Transverse colon (tissue), 4 donors: ENCODE data around the gene PDE7B. TPM values are rescaled to one million over a fixed set of nuclear protein-coding genes. Genes with fewer than 3 reads are reported as not detected.

Experiments
- DNase-seq: peaks from one replicate; pipeline ENCODE4 v3.0.0-alpha.2; 2019
- H3K27ac ChIP-seq, 4 donors: fragments of 200-600 bp; sonication (generic); 2 replicates each; pipeline ENCODE4 v1.5.1; 2016 to 2018; ENCODE audit warnings: inconsistent platforms in 4 of 4
- H3K27me3 ChIP-seq: fragments of 200-600 bp; sonication (generic); 2 replicates; pipeline ENCODE4 v1.5.1; 2017; ENCODE audit warnings: inconsistent platforms
- H3K36me3 ChIP-seq, 4 donors: fragments of 200-600 bp; sonication (generic); 2 replicates each; pipeline ENCODE4 v1.5.1; 2017 to 2019; ENCODE audit warnings: inconsistent platforms in 4 of 4
- H3K4me1 ChIP-seq, 4 donors: fragments of 200-600 bp; sonication (generic); 2 replicates each; pipeline ENCODE4 v1.5.1; 2017 to 2020; ENCODE audit warnings: inconsistent platforms in 4 of 4
- H3K4me3 ChIP-seq, 4 donors: fragments of 200-600 bp; sonication (generic); 1 replicate in 1 of 4; 2 replicates in 3 of 4; pipeline versions ENCODE4 v1.5.1 to v1.6.1; 2017 to 2019; ENCODE audit warnings: inconsistent platforms in 4 of 4
- H3K9me3 ChIP-seq, 2 donors: fragments of 200-600 bp; sonication (generic); 2 replicates each; pipeline ENCODE4 v1.5.1; 2017 to 2019; ENCODE audit warnings: inconsistent platforms in 2 of 2
- EP300 ChIP-seq: sonication (generic); formaldehyde crosslinking; IDR thresholded peaks from one replicate; pipeline ENCODE4 v1.6.1; 2017; ENCODE audit warnings: antibody characterized with exemption, low read depth
- POLR2A ChIP-seq: fragments of 450-650 bp; IDR thresholded peaks from one replicate; pipeline ENCODE4 v1.6.1; 2016; ENCODE audit warnings: antibody characterized with exemption, mild to moderate bottlenecking, moderate library complexity
- POLR2AphosphoS5 ChIP-seq, 3 donors: sonication (generic); formaldehyde crosslinking; IDR thresholded peaks; one replicate each; pipeline ENCODE4 v1.6.1; 2016; ENCODE audit warnings: antibody characterized with exemption in 3 of 3
- WGBS, 2 donors: methylation state at CpG; one replicate each; pipeline ENCODE4 v1.1.5; 2018; ENCODE audit warnings: low coverage in 1 of 2; 5-methylcytosine and 5-hydroxymethylcytosine counted together
- in situ Hi-C, 4 donors: fragments of 200-750 bp; cut with MboI; loops; one replicate each; pipeline versions ENCODE4 v1.15.0 to v1.15.1; 2017; ENCODE audit warnings: low sequenced_read_pairs in 3 of 4, low pct_ligation_motif_present in 1 of 4, low pct_unique_long_range_greater_than_20kb in 1 of 4
- intact Hi-C: fragments of 100-400 bp; cut with DNase I; formaldehyde crosslinking; loops from one replicate; pipeline ENCODE4 v1.15.1; 2023; ENCODE audit warnings: low total_unique reads
- total RNA-seq, 4 donors: library from RNA; depleted of rRNA; stranded (reverse); fragments of >200 nt; gene quantifications; one replicate each; pipeline ENCODE4 v1.1.0, GENCODE V29; 2016
- TF ChIP-seq, protein P1 (sequence below), 5 experiments: fragments of 200-600 bp in 3 of 5; fragments of 450-650 bp in 2 of 5; sonication (generic) in 3 of 5; IDR thresholded peaks; 1 replicate in 2 of 5; 2 replicates in 3 of 5; pipeline ENCODE4 v1.5.1; 2016 to 2017; ENCODE audit warnings: antibody characterized with exemption in 5 of 5, inconsistent platforms in 3 of 5, mild to moderate bottlenecking in 2 of 5, moderate library complexity in 1 of 5

Gene PDE7B
- total RNA-seq, 4 donors from 2014 or later, result 0.40 to 2.2 (median 1.4) TPM

DNA sequence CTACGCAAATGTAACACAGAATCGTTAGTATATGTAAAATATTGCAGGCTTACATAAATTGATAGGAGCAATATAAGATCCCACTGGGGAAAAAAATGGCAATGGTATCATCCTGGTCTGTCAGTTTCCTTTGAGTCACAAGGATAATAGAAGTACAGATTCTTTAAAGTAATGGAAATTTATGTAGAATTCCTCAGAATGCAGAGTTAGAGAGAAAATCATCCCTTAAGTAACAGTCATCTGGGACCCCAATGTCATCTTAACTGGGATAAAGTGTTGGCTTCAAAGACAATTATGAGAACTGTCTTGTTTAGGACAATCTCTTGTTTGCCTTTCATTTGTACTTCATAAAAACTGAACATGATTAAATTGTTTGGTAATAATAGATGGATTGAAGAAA, 34.5 kb upstream of the PDE7B start:
- no peaks in the 10 kb centered on the region for H3K36me3 ChIP-seq
- intact Hi-C loops, result no loop called here
- H3K4me3 ChIP-seq, result no peak overlapping the region
- H3K27ac ChIP-seq, result no peak overlapping the region
- WGBS, 2 donors, result 89 to 92% methylated on average over 2 of the region's 2 CpGs
- no peaks in the 10 kb centered on the region for H3K27me3 ChIP-seq
- no peaks in the 10 kb centered on the region for H3K9me3 ChIP-seq
- no peaks in the 10 kb centered on the region for H3K4me1 ChIP-seq
- no peak for DNase-seq
- in situ Hi-C loops, result no loop called here
- TF ChIP-seq POLR2AphosphoS5 (IDR thresholded peaks at IDR 0.05) (no peak), POLR2A (no peak), EP300 (no peak)
- TF ChIP-seq, protein P1, sequence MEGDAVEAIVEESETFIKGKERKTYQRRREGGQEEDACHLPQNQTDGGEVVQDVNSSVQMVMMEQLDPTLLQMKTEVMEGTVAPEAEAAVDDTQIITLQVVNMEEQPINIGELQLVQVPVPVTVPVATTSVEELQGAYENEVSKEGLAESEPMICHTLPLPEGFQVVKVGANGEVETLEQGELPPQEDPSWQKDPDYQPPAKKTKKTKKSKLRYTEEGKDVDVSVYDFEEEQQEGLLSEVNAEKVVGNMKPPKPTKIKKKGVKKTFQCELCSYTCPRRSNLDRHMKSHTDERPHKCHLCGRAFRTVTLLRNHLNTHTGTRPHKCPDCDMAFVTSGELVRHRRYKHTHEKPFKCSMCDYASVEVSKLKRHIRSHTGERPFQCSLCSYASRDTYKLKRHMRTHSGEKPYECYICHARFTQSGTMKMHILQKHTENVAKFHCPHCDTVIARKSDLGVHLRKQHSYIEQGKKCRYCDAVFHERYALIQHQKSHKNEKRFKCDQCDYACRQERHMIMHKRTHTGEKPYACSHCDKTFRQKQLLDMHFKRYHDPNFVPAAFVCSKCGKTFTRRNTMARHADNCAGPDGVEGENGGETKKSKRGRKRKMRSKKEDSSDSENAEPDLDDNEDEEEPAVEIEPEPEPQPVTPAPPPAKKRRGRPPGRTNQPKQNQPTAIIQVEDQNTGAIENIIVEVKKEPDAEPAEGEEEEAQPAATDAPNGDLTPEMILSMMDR (IDR thresholded peaks at IDR 0.05), result no peak

DNA sequence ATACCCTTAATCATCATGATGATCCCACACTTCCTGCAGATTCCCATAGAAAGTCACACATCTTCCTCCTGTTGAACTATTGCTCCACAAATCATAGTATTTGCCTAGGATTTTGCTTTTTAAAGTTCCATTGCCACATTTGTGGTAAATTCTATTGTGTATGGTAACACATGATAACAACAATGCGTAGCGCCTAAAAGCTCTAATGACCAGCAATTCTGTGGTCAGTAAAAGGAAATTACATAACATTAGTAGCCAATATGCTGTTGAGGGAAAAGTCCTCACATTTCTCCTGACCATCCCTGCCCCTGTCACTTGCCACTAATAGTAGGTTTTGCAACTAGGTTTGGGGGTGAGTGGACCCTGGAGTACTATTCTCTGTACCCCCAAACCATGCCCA, 31.8 kb upstream of the PDE7B start:
- no peak overlapping the region for H3K4me3 ChIP-seq

DNA sequence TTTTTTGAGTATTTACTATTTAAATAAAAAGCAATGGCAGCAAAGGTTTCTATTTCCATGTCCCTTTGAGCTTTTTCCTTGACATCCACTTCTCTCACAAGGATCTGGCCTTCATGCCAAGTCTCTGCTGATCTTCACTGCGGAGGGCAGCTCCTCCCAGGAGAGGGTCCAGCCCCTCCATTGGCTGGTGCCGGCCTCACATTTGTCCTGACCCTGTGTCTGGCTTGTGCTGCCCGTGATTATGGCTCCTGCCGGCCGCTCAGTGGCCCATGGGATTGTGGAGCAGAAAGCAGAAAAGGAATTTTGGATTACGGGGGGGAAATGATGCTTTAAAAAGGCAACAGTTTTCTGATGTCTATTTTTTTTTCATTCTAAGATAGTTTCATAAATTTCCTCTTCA, 31.2 kb upstream of the PDE7B start:
- intact Hi-C loops (no loop called here), in situ Hi-C loops (no loop called here)
- Histone ChIP-seq H3K27me3 (no peaks in the 10 kb centered on the region), H3K4me3 (no peak overlapping the region), H3K36me3 (no peaks in the 10 kb centered on the region), H3K9me3 (no peaks in the 10 kb centered on the region), H3K4me1 (no peaks in the 10 kb centered on the region), H3K27ac (no peak overlapping the region)
- no peak for TF ChIP-seq EP300
- TF ChIP-seq, protein P1 (IDR thresholded peaks at IDR 0.05), result no peak
- TF ChIP-seq POLR2AphosphoS5 (IDR thresholded peaks at IDR 0.05), result no peak
- TF ChIP-seq POLR2A, result no peak
- 88 to 90% methylated on average over 3 to 6 of the region's 6 CpGs for WGBS, 2 donors
- DNase-seq, result no peak

More for the DNA sequence above, 31.8 kb upstream of the PDE7B start:
- no peak overlapping the region for H3K27ac ChIP-seq
- no peak for DNase-seq
- H3K4me1 ChIP-seq, result no peaks in the 10 kb centered on the region
- TF ChIP-seq EP300, result no peak
- TF ChIP-seq POLR2AphosphoS5 (IDR thresholded peaks at IDR 0.05), result no peak
- TF ChIP-seq, protein P1 (IDR thresholded peaks at IDR 0.05), result no peak
- TF ChIP-seq POLR2A, result no peak
- no peaks in the 10 kb centered on the region for H3K27me3 ChIP-seq
- no peaks in the 10 kb centered on the region for H3K36me3 ChIP-seq
- in situ Hi-C loops, result no loop called here
- no peaks in the 10 kb centered on the region for H3K9me3 ChIP-seq
- intact Hi-C loops, result no loop called here
- WGBS, 2 donors, result 90% methylated on average over 2 of the region's 2 CpGs; no CpG with 5 or more reads in 1 of the 2 donors

DNA sequence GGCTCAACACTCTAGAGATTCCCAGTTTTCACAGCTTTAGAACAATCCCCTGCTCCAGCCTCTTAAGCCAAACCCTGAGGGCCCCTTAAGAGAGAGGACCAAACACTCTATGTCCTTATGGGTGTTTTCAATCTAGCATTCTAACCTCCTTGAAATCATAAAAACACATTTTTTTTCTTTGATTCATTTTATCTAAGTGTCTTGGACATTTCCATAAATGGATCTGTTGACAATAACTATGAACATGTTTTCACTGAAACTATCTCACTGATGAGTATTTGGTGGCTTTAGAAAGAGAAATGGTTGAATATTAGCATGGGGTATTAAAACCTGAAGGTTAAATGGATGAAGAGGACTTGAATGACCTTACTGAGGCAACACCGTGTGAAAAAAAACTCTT, 27.6 kb upstream of the PDE7B start:
- TF ChIP-seq POLR2AphosphoS5 (IDR thresholded peaks at IDR 0.05) (no peak), POLR2A (no peak), EP300 (no peak)
- TF ChIP-seq, protein P1 (IDR thresholded peaks at IDR 0.05), result no peak
- no peak for DNase-seq
- in situ Hi-C loops, result no loop called here
- no peak overlapping the region for H3K4me3 ChIP-seq
- whole genome bisulfite sequencing, 2 donors, result 86 to 89% methylated on average over 1 of the region's 1 CpG
- no peaks in the 10 kb centered on the region for H3K4me1 ChIP-seq
- no peak overlapping the region for H3K27ac ChIP-seq
- H3K27me3 ChIP-seq, result no peaks in the 10 kb centered on the region
- no peaks in the 10 kb centered on the region for H3K9me3 ChIP-seq
- intact Hi-C loops, result no loop called here
- no peaks in the 10 kb centered on the region for H3K36me3 ChIP-seq
